Ovary (tissue), 9 donors: ENCODE data around the gene RNLS. TPM values are rescaled to one million over a fixed set of nuclear protein-coding genes. Genes with fewer than 3 reads are reported as not detected.

Experiments
- DNase-seq, 5 donors: peaks; one replicate each; pipeline ENCODE4 v3.0.0-alpha.2; 2019 to 2020
- H3K27ac ChIP-seq, 2 donors: fragments of 200-600 bp; one replicate each; pipeline versions ENCODE4 v1.5.1 to v1.8.0; 2019 to 2022
- H3K27me3 ChIP-seq: fragments of 200-600 bp; one replicate; pipeline ENCODE4 v1.8.0; 2022
- H3K36me3 ChIP-seq: fragments of 200-600 bp; sonication (generic); one replicate; pipeline ENCODE4 v1.5.1; 2019
- H3K4me1 ChIP-seq: one replicate; pipeline ENCODE4 v1.8.1; 2013; ENCODE audit warnings: mild to moderate bottlenecking, moderate library complexity; ENCODE audit not compliant: insufficient read depth
- H3K4me3 ChIP-seq: fragments of 200-600 bp; sonication (generic); one replicate; pipeline ENCODE4 v1.5.1; 2017
- H3K9me3 ChIP-seq, 2 donors: fragments of 200-600 bp in 1 of 2; sonication (generic) in 1 of 2; one replicate each; pipeline versions ENCODE4 v1.5.1 to v1.8.1; 2013 to 2019; ENCODE audit warnings: mild to moderate bottlenecking in 1 of 2, moderate library complexity in 1 of 2
- EP300 ChIP-seq: sonication (generic); formaldehyde crosslinking; IDR thresholded peaks from one replicate; pipeline ENCODE4 v1.6.1; 2017; ENCODE audit warnings: antibody characterized with exemption
- POLR2A ChIP-seq: fragments of 450-650 bp; IDR thresholded peaks from one replicate; pipeline ENCODE4 v1.6.1; 2017; ENCODE audit warnings: antibody characterized with exemption, mild to moderate bottlenecking, moderate library complexity
- WGBS, 3 donors: extraction: QIAGEN DNeasy Blood & Tissue Kit in 1 of 3; methylation state at CpG; one replicate each; pipeline versions ENCODE4 v1.1.5 to v1.1.7; 2013 to 2017; 5-methylcytosine and 5-hydroxymethylcytosine counted together
- intact Hi-C, 4 donors: fragments of 100-400 bp; cut with DNase I; formaldehyde crosslinking; loops; one replicate each; pipeline versions ENCODE4 v1.11.0 to v1.15.1; 2022 to 2023
- polyA plus RNA-seq, 2 donors: library from polyadenylated mRNA; stranded (reverse); fragments of 200-250 nt in 1 of 2; fragments of 350-450 nt in 1 of 2; fragmentation: Illumina TruSeq in 1 of 2; extraction: RNeasy Lipid Tissue Mini Kit (QIAGEN cat#74804) in 1 of 2; gene quantifications; one replicate each; pipeline ENCODE4 v1.2.3, GENCODE V29; 2013 to 2014
- total RNA-seq, 7 donors: library from RNA; depleted of rRNA in 2 of 7; stranded (reverse); fragments of >200 nt in 2 of 7; fragmentation: NEBNext Ultra II Directional in 3 of 7; extraction: Animal tissue kit (Norgen Biotek cat#: 25700) in 3 of 7; gene quantifications; one replicate each; pipeline versions ENCODE4 v1.1.0 to v1.2.4, GENCODE V29; 2016 to 2023
- TF ChIP-seq, protein P1 (sequence below), 3 donors: fragments of 450-650 bp in 2 of 3; fragments of 200-600 bp in 1 of 3; IDR thresholded peaks; one replicate each; pipeline versions ENCODE4 v1.5.1 to v1.8.0; 2016 to 2022; ENCODE audit warnings: antibody characterized with exemption in 3 of 3, mild to moderate bottlenecking in 1 of 3
- donor health status: DM: no; HTN: no; CAD: no; lungs with moderate emphysema.
- donor health status: DM: no; HTN: no; CAD: no.
- donor health status: Bipolar disorder and iron deficiency.
- donor health status: DM: yes; HTN: yes; CAD: no.
- donor health status: DM: no; HTN: no; CAD: no.
- donor health status: DM: yes; HTN: yes; CAD: no.

Gene RNLS
- total and polyA plus RNA-seq, 9 donors = 7.5 to 21.9 (median 11.8) TPM

DNA sequence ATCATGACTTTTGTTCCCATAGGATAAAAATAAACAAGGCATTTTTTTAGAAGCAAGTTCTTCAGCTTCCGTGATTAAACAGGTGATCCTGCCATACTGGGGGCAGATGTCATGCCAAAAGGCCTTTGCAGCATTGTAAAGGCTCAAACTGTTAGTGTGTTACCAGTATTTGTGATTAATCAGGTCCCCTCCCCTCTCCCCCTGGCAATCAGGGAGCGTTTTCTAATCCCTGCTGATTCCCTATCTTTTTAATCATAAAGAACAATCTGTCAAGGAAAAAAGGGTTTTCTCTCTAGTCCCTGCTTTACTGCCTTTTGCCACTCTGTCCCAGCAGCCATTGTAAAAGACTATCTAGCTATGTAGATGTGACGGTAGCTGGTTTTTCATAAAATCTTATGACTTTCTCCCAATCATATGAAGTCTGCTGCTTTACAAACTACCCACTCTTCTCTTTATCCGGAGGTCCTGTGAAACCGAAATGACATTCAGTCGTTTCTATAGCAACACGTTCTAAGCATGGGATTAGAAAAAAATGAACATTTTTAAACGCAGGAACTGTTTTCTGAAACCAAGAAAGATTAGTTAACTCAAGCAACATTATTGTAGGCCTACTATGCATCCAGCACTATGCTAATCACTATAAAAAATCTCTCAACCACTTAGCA lies 210.9 kb downstream of the RNLS start:
- intact Hi-C loops = no loop called here
- H3K4me3 ChIP-seq = no peak overlapping the region
- no peaks in the 10 kb centered on the region for H3K4me1 ChIP-seq
- no peaks in the 10 kb centered on the region for H3K9me3 ChIP-seq
- TF ChIP-seq, protein P1, sequence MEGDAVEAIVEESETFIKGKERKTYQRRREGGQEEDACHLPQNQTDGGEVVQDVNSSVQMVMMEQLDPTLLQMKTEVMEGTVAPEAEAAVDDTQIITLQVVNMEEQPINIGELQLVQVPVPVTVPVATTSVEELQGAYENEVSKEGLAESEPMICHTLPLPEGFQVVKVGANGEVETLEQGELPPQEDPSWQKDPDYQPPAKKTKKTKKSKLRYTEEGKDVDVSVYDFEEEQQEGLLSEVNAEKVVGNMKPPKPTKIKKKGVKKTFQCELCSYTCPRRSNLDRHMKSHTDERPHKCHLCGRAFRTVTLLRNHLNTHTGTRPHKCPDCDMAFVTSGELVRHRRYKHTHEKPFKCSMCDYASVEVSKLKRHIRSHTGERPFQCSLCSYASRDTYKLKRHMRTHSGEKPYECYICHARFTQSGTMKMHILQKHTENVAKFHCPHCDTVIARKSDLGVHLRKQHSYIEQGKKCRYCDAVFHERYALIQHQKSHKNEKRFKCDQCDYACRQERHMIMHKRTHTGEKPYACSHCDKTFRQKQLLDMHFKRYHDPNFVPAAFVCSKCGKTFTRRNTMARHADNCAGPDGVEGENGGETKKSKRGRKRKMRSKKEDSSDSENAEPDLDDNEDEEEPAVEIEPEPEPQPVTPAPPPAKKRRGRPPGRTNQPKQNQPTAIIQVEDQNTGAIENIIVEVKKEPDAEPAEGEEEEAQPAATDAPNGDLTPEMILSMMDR (IDR thresholded peaks at IDR 0.05) = no peak
- TF ChIP-seq POLR2A (no peak), EP300 (no peak)
- no peak overlapping the region for H3K27ac ChIP-seq
- H3K36me3 ChIP-seq = no peaks in the 10 kb centered on the region
- DNase-seq = no peak
- H3K27me3 ChIP-seq = no peaks in the 10 kb centered on the region
- 89 to 94% (median 90%) methylated on average over 8 of the region's 8 CpGs for WGBS, 3 donors

DNA sequence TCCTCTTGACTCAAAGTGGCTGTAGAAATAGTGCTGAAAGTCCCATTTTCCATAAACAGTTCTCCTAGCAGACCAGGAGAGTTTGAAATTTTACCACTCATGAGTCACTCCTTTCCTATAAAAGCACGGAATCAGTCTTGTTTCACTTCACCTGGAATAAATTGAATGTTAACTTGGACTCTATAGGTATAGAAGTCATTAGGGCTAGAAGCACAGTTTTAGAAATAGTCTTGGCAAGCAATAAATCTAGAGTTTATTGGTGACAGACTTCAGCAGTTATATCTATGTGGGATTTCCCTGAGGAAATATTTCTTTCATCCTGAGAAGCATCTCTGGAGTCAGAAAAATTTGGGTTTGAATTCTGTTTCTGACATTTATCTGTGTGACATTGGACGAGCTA lies 212.4 kb downstream of the RNLS start:
- no peaks in the 10 kb centered on the region for H3K9me3 ChIP-seq
- no peak overlapping the region for H3K27ac ChIP-seq
- intact Hi-C loops = no loop called here
- DNase-seq = no peak
- no peak overlapping the region for H3K4me3 ChIP-seq
- H3K4me1 ChIP-seq = no peaks in the 10 kb centered on the region
- 86 to 93% (median 90%) methylated on average over 2 of the region's 2 CpGs for WGBS, 3 donors
- TF ChIP-seq, protein P1 (IDR thresholded peaks at IDR 0.05) = no peak
- TF ChIP-seq EP300 (no peak), POLR2A (no peak)
- no peaks in the 10 kb centered on the region for H3K27me3 ChIP-seq
- H3K36me3 ChIP-seq = no peaks in the 10 kb centered on the region

DNA sequence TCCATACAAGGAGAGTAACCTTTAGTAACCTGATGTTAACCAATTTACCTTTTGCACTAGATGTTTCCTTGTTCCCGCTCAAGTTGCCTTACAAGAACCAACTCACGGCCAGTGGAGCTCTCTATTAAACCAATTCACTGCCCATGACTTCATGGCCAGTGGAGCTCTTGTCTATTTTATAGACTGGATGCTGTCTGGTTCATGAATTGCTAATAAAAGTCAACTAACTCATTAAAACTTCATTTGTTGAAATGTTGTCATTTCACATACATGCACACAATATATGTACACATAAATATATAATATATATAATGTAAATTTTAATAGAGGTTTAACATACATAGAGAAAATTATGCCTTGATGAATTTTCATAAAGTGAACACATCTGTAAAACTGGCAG lies 216.3 kb downstream of the RNLS start:
- H3K9me3 ChIP-seq = no peaks in the 10 kb centered on the region
- TF ChIP-seq, protein P1 (IDR thresholded peaks at IDR 0.05) = no peak
- no peak for TF ChIP-seq POLR2A
- no peak for TF ChIP-seq EP300
- no peaks in the 10 kb centered on the region for H3K27me3 ChIP-seq
- no peak for DNase-seq
- no peak overlapping the region for H3K4me3 ChIP-seq
- intact Hi-C loops = no loop called here
- no peaks in the 10 kb centered on the region for H3K4me1 ChIP-seq
- no peak overlapping the region for H3K27ac ChIP-seq
- H3K36me3 ChIP-seq = no peaks in the 10 kb centered on the region
- WGBS, 3 donors = 98 to 100% (median 99%) methylated on average over 2 of the region's 2 CpGs

DNA sequence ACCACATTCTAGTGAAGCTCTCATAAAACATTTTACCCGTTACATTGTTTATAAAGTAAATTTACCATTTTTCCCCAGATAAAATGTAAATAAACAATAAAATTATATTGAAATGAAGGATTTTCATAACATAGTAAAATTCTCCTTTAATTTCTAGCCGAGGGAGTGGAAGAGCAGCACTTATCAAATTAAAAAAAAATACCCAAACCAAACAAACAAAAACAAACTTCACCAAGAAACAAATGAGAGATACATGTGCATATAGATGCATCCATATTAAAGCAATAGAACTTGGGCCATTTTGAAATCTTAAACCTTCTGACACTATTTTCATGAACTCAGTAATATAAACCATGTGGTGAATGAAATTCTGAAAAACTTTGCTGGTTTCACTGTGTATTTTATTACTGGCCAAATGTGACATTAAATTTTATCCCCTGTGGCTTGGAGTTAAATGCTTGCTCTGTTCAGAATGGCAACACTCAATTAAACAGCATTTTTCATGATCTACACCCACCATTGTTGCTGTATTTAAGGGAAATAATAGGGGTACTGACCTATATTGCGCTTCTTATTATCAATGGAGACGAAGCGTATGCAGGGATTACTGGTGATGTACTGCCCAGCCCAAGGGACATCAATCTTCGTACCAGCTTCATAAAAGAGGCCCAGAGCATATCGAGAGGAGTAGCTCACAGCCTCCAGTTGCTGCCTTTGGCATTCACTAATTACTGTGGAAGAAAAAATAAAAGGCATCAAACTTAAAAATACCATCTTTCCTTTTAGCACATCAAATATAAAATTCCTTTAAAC lies 220.9 kb downstream of the RNLS start:
- Histone ChIP-seq H3K27ac (no peak overlapping the region), H3K36me3 (no peaks in the 10 kb centered on the region), H3K9me3 (no peaks in the 10 kb centered on the region), H3K4me1 (no peaks in the 10 kb centered on the region), H3K27me3 (no peaks in the 10 kb centered on the region), H3K4me3 (no peak overlapping the region)
- no peak for DNase-seq
- 94 to 97% (median 94%) methylated on average over 7 of the region's 7 CpGs for WGBS, 3 donors
- intact Hi-C loops = no loop called here
- TF ChIP-seq EP300 (no peak), POLR2A (no peak)
- TF ChIP-seq, protein P1 (IDR thresholded peaks at IDR 0.05) = no peak
